ENCODE measurements around the gene CBR3.

CBR3 gene

GRCh38 chr21:36174780-36175179 is 39.9 kb downstream of the CBR3 start:
- no peak overlapping the region for H3K4me3 ChIP-seq (ENCODE audit: low read depth, low read length)
- TF ChIP-seq, protein P1, sequence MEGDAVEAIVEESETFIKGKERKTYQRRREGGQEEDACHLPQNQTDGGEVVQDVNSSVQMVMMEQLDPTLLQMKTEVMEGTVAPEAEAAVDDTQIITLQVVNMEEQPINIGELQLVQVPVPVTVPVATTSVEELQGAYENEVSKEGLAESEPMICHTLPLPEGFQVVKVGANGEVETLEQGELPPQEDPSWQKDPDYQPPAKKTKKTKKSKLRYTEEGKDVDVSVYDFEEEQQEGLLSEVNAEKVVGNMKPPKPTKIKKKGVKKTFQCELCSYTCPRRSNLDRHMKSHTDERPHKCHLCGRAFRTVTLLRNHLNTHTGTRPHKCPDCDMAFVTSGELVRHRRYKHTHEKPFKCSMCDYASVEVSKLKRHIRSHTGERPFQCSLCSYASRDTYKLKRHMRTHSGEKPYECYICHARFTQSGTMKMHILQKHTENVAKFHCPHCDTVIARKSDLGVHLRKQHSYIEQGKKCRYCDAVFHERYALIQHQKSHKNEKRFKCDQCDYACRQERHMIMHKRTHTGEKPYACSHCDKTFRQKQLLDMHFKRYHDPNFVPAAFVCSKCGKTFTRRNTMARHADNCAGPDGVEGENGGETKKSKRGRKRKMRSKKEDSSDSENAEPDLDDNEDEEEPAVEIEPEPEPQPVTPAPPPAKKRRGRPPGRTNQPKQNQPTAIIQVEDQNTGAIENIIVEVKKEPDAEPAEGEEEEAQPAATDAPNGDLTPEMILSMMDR (IDR thresholded peaks at IDR 0.05; ENCODE audit: low read depth, low read length, missing control alignments): no peak
- DNase-seq (ENCODE audit: low read depth): no peak

GRCh38 chr21:36175771-36176565 is 41.1 kb downstream of the CBR3 start:
- TF ChIP-seq, protein P1 (IDR thresholded peaks at IDR 0.05; ENCODE audit: low read depth, low read length, missing control alignments): no peak
- no peak overlapping the region for H3K4me3 ChIP-seq (ENCODE audit: low read depth, low read length)
- DNase-seq (ENCODE audit: low read depth): no peak

DNA sequence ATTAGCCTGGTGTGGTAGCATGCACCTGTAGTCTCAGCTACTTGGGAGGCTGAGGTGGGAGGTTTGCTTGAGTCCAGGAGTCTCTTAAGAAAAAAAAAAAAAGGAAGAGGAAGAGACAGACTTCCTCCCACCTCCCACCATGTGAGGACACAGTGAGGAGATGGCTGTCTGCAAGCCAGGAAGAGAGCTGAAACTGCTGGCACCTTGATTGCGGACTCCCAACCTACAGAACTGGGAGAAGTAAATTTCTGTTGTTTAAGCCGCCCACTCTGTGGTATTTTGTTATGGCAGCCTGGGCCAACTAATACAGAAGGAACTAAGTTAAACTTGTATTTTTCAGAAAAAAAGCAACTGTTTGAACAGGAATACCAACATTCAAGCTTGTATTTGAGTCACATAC is 43.5 kb downstream of the CBR3 start:
- TF ChIP-seq, protein P1 (IDR thresholded peaks at IDR 0.05; ENCODE audit: low read depth, low read length, missing control alignments): no peak

GRCh38 chr21:36179145-36179544 is 44.3 kb downstream of the CBR3 start:
- DNase-seq (ENCODE audit: low read depth): no peak
- TF ChIP-seq, protein P1 (IDR thresholded peaks at IDR 0.05; ENCODE audit: low read depth, low read length, missing control alignments): no peak

More for the DNA sequence above, 43.5 kb downstream of the CBR3 start:
- DNase-seq (ENCODE audit: low read depth): no peak
- H3K4me3 ChIP-seq (ENCODE audit: low read depth, low read length): no peak overlapping the region

GRCh38 chr21:36180963-36181362 is 46.1 kb downstream of the CBR3 start:
- TF ChIP-seq, protein P1 (IDR thresholded peaks at IDR 0.05; ENCODE audit: low read depth, low read length, missing control alignments): no peak
- no peak overlapping the region for H3K4me3 ChIP-seq (ENCODE audit: low read depth, low read length)
- no peak for DNase-seq (ENCODE audit: low read depth)

More at GRCh38 chr21:36179145-36179544, 44.3 kb downstream of the CBR3 start:
- no peak overlapping the region for H3K4me3 ChIP-seq (ENCODE audit: low read depth, low read length)

DNA sequence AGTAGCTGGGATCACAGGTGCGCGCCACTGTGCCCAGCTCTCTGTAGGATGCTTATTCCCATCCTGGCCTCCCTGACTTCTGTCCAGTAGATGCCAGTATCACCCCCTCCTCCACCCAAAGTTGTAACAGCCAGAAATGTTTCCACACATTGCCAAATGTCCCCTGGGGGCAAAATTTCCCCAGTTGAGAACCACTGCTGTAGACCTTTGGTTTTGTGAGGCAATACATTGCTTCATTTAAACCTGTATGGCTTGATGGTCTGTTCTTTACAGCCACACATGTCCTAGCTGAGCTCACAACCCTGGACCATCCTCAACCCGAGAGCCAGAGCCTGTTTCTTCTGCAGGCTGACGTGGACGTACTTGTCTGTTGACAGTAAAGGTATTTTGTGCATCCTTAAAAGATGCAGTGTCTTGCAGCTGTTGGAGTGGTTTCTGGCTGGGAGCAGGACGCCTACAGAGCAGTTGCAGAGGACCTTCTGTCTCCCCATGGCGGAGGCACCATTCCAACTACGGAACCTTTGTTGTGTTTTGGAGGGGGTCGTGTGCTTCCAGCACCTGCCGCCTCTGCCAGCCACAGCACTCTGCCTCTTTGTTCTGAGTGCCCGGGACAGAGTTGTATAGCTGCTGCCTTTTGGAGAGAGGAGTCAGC is 48.4 kb downstream of the CBR3 start:
- TF ChIP-seq, protein P1 (IDR thresholded peaks at IDR 0.05; ENCODE audit: low read depth, low read length, missing control alignments): no peak
- no peak for DNase-seq (ENCODE audit: low read depth)
- H3K4me3 ChIP-seq (ENCODE audit: low read depth, low read length): no peak overlapping the region
